Left lung (tissue), 10 donors: ENCODE measurements around the gene TMEM178A. TPM values are rescaled to one million over a fixed set of nuclear protein-coding genes. Genes with fewer than 3 reads are reported as not detected.

Source experiments
- ATAC-seq: fragments of 200-7000 bp; cut with Tn5 transposase; one replicate; pipeline ENCODE4 v1.9.1; 2020; ENCODE audit warnings: moderate library complexity
- DNase-seq, 4 donors: peaks; one replicate each; pipeline ENCODE4 v3.0.0-alpha.2; 2013 to 2020
- H3K27ac ChIP-seq, 2 donors: fragments of 200-600 bp; sonication (generic) in 1 of 2; one replicate each; pipeline versions ENCODE4 v1.5.0 to v1.8.0; 2020 to 2021
- H3K27me3 ChIP-seq, 2 donors: fragments of 200-600 bp; sonication (generic) in 1 of 2; one replicate each; pipeline versions ENCODE4 v1.5.0 to v1.8.0; 2020 to 2021
- H3K36me3 ChIP-seq, 2 donors: fragments of 200-600 bp; sonication (generic) in 1 of 2; one replicate each; pipeline versions ENCODE4 v1.5.0 to v1.8.0; 2020 to 2021
- H3K4me1 ChIP-seq, 2 donors: fragments of 200-600 bp; one replicate each; pipeline ENCODE4 v1.8.0; 2021
- H3K4me3 ChIP-seq, 2 donors: fragments of 200-600 bp; sonication (generic) in 1 of 2; one replicate each; pipeline versions ENCODE4 v1.5.0 to v1.8.0; 2020 to 2021; ENCODE audit warnings: mild to moderate bottlenecking in 1 of 2
- H3K9me3 ChIP-seq, 2 donors: fragments of 200-600 bp; sonication (generic) in 1 of 2; one replicate each; pipeline versions ENCODE4 v1.5.0 to v1.8.0; 2020 to 2021
- intact Hi-C, 2 donors: fragments of 100-400 bp; cut with DNase I; formaldehyde crosslinking; loops; one replicate each; pipeline versions ENCODE4 v1.11.2 to v1.14.2; 2022
- polyA plus RNA-seq, 6 donors: library from polyadenylated mRNA; unstranded; fragments of 120-200 nt; gene quantifications; one replicate each; pipeline ENCODE4 v1.2.1, GENCODE V29; 2013; ENCODE audit not compliant: insufficient read length in 6 of 6
- total RNA-seq, 2 donors: library from RNA; stranded (reverse); fragmentation: NEBNext Ultra II Directional; extraction: Animal tissue kit (Norgen Biotek cat#: 25700); gene quantifications; one replicate each; pipeline ENCODE4 v1.2.1, GENCODE V29; 2021
- TF ChIP-seq, protein P1 (sequence below), 2 donors: fragments of 200-600 bp; sonication (generic) in 1 of 2; IDR thresholded peaks; one replicate each; pipeline versions ENCODE4 v1.5.0 to v1.8.0; 2021; ENCODE audit warnings: antibody characterized with exemption in 2 of 2
- donor health status: DM: no; HTN: yes; CAD: no.
- donor health status: DM: no; HTN: no; CAD: no.

TMEM178A gene
- total and polyA plus RNA-seq, 8 donors = 1.4 to 11.2 (median 9.6) TPM

DNA sequence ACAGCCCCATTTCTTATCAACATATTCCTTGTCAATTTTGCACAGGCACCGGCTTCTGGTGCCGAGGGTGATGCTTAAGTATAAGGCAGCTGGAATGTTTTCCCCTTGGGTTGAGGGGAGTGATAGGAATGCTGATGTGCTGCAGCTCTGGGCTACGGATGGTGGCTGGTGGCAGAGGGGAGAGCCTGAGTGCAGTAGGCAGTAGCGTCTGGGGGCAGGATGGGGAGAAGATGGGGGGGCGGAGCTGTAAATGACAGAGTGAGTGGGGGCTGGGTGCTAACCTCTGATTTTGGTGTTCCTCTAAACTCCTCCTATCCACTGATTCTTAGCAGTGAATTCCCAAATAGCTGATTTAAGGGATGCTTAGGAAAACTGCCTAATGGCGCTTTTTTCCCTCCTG is 20.7 kb downstream of the TMEM178A start:
- Histone ChIP-seq H3K9me3 (no peaks in the 10 kb centered on the region), H3K27ac (no peak overlapping the region), H3K36me3 (no peaks in the 10 kb centered on the region), H3K27me3 (no peaks in the 10 kb centered on the region), H3K4me1 (no peaks in the 10 kb centered on the region), H3K4me3 (no peak overlapping the region)
- intact Hi-C loops = no loop called here
- TF ChIP-seq, protein P1, sequence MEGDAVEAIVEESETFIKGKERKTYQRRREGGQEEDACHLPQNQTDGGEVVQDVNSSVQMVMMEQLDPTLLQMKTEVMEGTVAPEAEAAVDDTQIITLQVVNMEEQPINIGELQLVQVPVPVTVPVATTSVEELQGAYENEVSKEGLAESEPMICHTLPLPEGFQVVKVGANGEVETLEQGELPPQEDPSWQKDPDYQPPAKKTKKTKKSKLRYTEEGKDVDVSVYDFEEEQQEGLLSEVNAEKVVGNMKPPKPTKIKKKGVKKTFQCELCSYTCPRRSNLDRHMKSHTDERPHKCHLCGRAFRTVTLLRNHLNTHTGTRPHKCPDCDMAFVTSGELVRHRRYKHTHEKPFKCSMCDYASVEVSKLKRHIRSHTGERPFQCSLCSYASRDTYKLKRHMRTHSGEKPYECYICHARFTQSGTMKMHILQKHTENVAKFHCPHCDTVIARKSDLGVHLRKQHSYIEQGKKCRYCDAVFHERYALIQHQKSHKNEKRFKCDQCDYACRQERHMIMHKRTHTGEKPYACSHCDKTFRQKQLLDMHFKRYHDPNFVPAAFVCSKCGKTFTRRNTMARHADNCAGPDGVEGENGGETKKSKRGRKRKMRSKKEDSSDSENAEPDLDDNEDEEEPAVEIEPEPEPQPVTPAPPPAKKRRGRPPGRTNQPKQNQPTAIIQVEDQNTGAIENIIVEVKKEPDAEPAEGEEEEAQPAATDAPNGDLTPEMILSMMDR (IDR thresholded peaks at IDR 0.05) = no peak
- DNase-seq (no peak), ATAC-seq (no peak)

DNA sequence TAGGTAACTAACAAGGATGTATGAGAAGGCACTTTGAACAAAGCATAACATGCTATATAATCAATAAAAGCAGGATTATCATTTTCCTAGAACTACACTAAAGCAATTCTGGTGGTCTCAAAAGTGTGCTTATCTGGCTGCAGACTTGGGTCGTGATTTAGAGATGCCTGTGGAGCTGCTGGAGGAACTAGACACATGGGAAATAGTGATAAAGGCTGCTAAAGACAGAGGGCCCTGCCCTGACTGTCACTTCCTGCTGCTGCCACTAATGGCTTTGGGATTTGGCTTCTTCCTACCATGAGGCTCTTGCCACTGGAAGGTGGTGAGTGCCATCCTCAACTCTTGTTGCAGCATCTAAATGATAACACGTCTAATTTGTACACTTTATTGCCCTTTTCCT is 22.5 kb downstream of the TMEM178A start:
- Histone ChIP-seq H3K36me3 (no peaks in the 10 kb centered on the region), H3K9me3 (no peaks in the 10 kb centered on the region), H3K4me1 (no peaks in the 10 kb centered on the region), H3K4me3 (no peak overlapping the region), H3K27me3 (no peaks in the 10 kb centered on the region), H3K27ac (no peak overlapping the region)
- DNase-seq (no peak), ATAC-seq (no peak)
- TF ChIP-seq, protein P1 (IDR thresholded peaks at IDR 0.05) = no peak
- intact Hi-C loops = no loop called here

DNA sequence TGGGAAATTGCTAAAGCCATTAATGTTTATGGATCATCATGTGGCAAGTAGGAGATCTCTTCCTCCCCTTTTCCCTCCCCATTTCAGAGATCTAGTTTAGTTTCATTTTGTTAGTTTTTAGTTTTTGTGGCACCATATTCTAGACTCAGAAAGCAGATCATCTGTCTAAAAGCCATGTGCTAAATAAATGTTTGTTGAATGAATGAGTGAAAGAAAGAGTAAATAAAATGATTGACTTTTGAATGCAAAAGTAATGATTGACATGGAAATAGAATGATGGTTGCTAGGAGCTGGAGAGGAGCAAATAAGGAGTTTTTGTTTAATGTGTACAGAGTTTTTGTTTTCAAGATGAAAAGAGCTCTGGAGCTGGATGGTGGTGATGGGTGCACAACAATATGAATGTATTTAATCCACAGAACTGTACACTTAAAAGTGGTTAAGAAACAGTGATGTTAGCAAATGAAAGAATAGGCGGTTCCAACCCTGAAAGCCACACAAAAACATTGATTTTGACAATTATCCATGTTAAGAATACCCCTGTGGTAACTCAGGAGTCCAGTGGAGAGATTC is 23.6 kb downstream of the TMEM178A start:
- Histone ChIP-seq H3K27ac (no peak overlapping the region), H3K27me3 (no peaks in the 10 kb centered on the region), H3K9me3 (no peaks in the 10 kb centered on the region), H3K4me3 (no peak overlapping the region), H3K4me1 (no peaks in the 10 kb centered on the region), H3K36me3 (no peaks in the 10 kb centered on the region)
- intact Hi-C loops = no loop called here
- no peak for ATAC-seq
- TF ChIP-seq, protein P1 (IDR thresholded peaks at IDR 0.05) = no peak
- no peak for DNase-seq

DNA sequence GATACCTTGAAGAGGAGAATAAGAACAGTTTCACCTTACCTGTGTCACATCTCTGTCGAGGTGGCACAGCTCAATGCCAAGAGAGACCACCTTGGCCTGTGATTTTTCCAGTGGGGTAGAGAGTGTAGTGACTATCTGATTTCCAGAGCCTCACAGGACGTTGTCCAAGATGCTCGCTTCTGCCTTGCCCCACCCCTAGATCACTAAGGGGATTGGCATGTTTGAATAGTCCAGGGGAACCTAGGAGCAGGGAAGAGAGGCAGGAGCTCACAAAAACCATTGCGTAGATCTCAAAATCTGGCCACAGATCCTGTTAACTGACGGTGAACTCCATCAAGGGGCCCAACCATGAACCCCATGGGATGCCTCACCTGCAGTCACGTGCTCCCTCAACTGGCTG is 24.2 kb downstream of the TMEM178A start:
- TF ChIP-seq, protein P1 (IDR thresholded peaks at IDR 0.05) = no peak
- no peaks in the 10 kb centered on the region for H3K9me3 ChIP-seq
- DNase-seq (no peak), ATAC-seq (no peak)
- intact Hi-C loops = loop anchor here in 1 of 2 donors (10.0 kb wide), 1 partner anchor 175 kb away; no protein-coding TSS in a partner anchor
- no peaks in the 10 kb centered on the region for H3K36me3 ChIP-seq
- H3K27ac ChIP-seq = no peak overlapping the region
- H3K27me3 ChIP-seq = no peaks in the 10 kb centered on the region
- H3K4me1 ChIP-seq = no peaks in the 10 kb centered on the region
- H3K4me3 ChIP-seq = no peak overlapping the region

DNA sequence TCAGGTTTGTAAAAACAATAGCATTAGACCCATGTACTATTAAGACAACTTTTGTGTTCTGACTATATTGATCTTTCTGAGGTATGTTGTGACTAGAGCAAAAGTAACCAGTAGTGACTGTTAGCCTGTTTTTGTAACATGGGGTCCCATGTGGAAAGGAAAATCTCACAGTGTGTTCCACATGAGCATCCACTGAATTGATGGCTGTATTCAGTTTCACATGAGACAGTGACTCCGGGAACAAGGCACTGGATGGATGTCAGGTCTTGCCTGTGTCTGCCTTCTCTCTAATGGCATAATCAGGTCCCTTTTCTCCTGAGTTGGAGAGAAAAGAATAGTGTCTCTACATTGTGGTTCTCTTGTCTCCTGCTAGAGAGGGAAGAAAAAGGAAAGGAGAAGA is 27.5 kb downstream of the TMEM178A start:
- intact Hi-C loops = loop anchor here in 1 of 2 donors (10.0 kb wide), 1 partner anchor 178 kb away; no protein-coding TSS in a partner anchor
- TF ChIP-seq, protein P1 (IDR thresholded peaks at IDR 0.05) = no peak
- Histone ChIP-seq H3K27ac (no peak overlapping the region), H3K4me3 (no peak overlapping the region), H3K27me3 (no peaks in the 10 kb centered on the region), H3K36me3 (no peaks in the 10 kb centered on the region), H3K4me1 (peaks cover 0 to 8% of the 10 kb centered on the region in 2 donors), H3K9me3 (no peaks in the 10 kb centered on the region)
- no peak for ATAC-seq
- DNase-seq = no peak
